Measurements from ENCODE around the gene FOXP1. TPM values are rescaled to one million over a fixed set of nuclear protein-coding genes. Genes with fewer than 3 reads are reported as not detected.

Gene FOXP1
- total and polyA plus RNA-seq, 2 donors (not counting 1 experiment from before 2014, with no cell fraction given) = 91.1 to 508 TPM

DNA sequence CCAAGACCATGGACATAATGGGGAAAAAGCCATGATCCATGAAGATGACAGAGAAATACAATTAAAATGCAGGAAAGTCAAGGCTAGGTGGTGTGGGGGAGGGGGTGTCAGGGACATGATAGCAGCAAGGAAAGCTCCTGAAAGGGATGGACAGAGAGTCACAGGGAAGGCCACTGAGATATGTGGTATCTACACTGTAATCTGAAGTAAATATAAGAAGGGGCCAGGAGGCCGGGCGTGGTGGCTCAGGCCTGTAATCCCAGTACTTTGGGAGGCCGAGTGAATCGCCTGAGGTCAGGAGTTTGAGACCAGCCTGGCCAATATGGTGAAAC lies 62.5 kb downstream of the FOXP1 start:
- H3K9me3 ChIP-seq (ENCODE audit: control extremely low read depth in 1 of 3, control insufficient read depth in 2 of 3, insufficient read depth in 1 of 3, low read length in 2 of 3) = no peaks in the 10 kb centered on the region
- H3K4me3 ChIP-seq (ENCODE audit: control extremely low read depth in 1 of 5, extremely low read depth in 1 of 5, insufficient read depth in 1 of 5, low read depth in 2 of 5, low read length in 4 of 5) = no peak overlapping the region
- no peaks in the 10 kb centered on the region for H4K20me1 ChIP-seq (ENCODE audit: control insufficient read depth, insufficient read depth, low read length, poor library complexity, severe bottlenecking)
- peak overlapping the region; percentile 31 for H3K4me2 ChIP-seq (replicated peaks; ENCODE audit: low read depth, low read length, poor library complexity, severe bottlenecking)
- no peaks in the 10 kb centered on the region for H3K27me3 Mint-ChIP-seq
- WGBS (ENCODE audit: insufficient coverage) = 100% methylated on average over 2 of the region's 4 CpGs
- H3K27ac ChIP-seq (ENCODE audit: low read length in 2 of 2) = no peak overlapping the region
- H3K79me2 ChIP-seq (ENCODE audit: control insufficient read depth, insufficient read depth, low read length) = peaks cover 100% of the 10 kb centered on the region
- no peaks in the 10 kb centered on the region for H3K36me3 ChIP-seq (replicated peaks in 1 of 2; ENCODE audit: control extremely low read depth in 1 of 2, control insufficient read depth in 1 of 2, extremely low read depth in 1 of 2, insufficient read depth in 2 of 2, low read length in 1 of 2)
- H3K4me1 ChIP-seq (ENCODE audit: control insufficient read depth in 2 of 2, insufficient read depth in 2 of 2, low read length in 2 of 2) = peaks cover 10 to 13% of the 10 kb centered on the region in 2 donors
- H3K27ac Mint-ChIP-seq = no peak overlapping the region
- no peak overlapping the region for H3K9ac ChIP-seq (ENCODE audit: low read length)
- TF ChIP-seq CTCF (IDR thresholded peaks at IDR 0.05) = no peak
- no peak for TF ChIP-seq EZH2 (IDR thresholded peaks at IDR 0.05; ENCODE audit: borderline replicate concordance, insufficient read depth, low read depth, low read length, poor library complexity, severe bottlenecking)
- CTCF ChIA-PET = no interaction called here
- H3K4me3 Mint-ChIP-seq = no peak overlapping the region
- DNase-seq (no peak), ATAC-seq (ENCODE audit: low read depth) (no peak)
- intact Hi-C loops (cut with micrococcal nuclease) = no loop called here
- POLR2A ChIA-PET = no interaction called here
- peaks cover 35% of the 10 kb centered on the region for H3K4me1 Mint-ChIP-seq
- H3K9me3 Mint-ChIP-seq (ENCODE audit: insufficient read depth) = no peaks in the 10 kb centered on the region
- H3K27me3 ChIP-seq (replicated peaks in 1 of 4; ENCODE audit: control extremely low read depth in 1 of 4, control insufficient read depth in 3 of 4, insufficient read depth in 4 of 4, low read length in 3 of 4) = no peaks in the 10 kb centered on the region
- no peak overlapping the region for H2AFZ ChIP-seq (ENCODE audit: insufficient read depth, low read depth, low read length, poor library complexity, severe bottlenecking)

DNA sequence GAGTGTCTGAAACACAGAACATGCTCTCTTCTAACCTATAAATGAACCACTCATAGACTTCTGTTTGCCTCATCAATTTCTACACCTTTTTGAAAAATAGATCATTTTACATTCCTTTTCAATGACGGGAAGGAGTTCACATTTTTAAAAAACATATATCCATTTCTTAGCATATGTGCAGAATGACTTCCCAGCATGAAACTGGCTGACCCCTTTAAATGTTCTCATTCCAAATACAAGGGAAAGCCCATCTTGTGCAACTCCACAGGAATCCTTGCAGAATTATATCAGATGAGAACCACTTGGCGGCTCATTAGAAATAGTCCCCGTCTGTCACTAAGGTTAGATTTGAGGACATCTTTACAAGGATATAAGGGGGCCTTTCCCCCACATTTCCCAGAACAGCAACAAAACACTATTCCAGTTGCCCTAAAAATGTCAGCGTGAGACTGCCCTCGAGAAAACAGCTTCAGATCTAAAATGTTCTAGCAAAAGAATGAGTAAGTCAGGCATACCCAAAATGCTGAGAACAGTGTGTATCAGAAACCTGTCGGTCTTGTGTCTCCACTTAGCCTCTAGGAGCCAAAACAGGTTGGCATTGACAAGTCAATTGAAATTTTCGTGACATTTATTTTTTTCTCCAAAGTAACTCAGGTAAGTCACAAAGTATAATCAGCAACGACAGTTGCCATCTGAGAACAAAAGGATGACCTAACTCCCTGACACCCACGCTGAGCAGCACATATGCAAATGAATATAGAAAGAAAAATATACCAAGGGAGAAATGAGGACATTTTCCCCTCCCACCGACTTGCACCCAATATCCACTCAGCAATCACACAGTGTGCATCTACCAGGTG lies 63.1 kb downstream of the FOXP1 start:
- intact Hi-C loops (cut with micrococcal nuclease) = no loop called here
- Histone ChIP-seq H2AFZ (ENCODE audit: insufficient read depth, low read depth, low read length, poor library complexity, severe bottlenecking) (no peak overlapping the region), H3K79me2 (ENCODE audit: control insufficient read depth, insufficient read depth, low read length) (peaks cover 100% of the 10 kb centered on the region), H3K4me1 (ENCODE audit: control insufficient read depth in 2 of 2, insufficient read depth in 2 of 2, low read length in 2 of 2) (peaks cover 10 to 13% of the 10 kb centered on the region in 2 donors), H3K36me3 (replicated peaks in 1 of 2; ENCODE audit: control extremely low read depth in 1 of 2, control insufficient read depth in 1 of 2, extremely low read depth in 1 of 2, insufficient read depth in 2 of 2, low read length in 1 of 2) (no peaks in the 10 kb centered on the region), H3K27me3 (replicated peaks in 1 of 4; ENCODE audit: control extremely low read depth in 1 of 4, control insufficient read depth in 3 of 4, insufficient read depth in 4 of 4, low read length in 3 of 4) (no peaks in the 10 kb centered on the region), H3K4me2 (replicated peaks; ENCODE audit: low read depth, low read length, poor library complexity, severe bottlenecking) (peak overlapping the region; percentile 31), H3K4me3 (ENCODE audit: control extremely low read depth in 1 of 5, extremely low read depth in 1 of 5, insufficient read depth in 1 of 5, low read depth in 2 of 5, low read length in 4 of 5) (no peak overlapping the region), H4K20me1 (ENCODE audit: control insufficient read depth, insufficient read depth, low read length, poor library complexity, severe bottlenecking) (no peaks in the 10 kb centered on the region), H3K9ac (ENCODE audit: low read length) (no peak overlapping the region), H3K27ac (ENCODE audit: low read length in 2 of 2) (no peak overlapping the region), H3K9me3 (ENCODE audit: control extremely low read depth in 1 of 3, control insufficient read depth in 2 of 3, insufficient read depth in 1 of 3, low read length in 2 of 3) (no peaks in the 10 kb centered on the region)
- ATAC-seq (ENCODE audit: low read depth) (no peak), DNase-seq (no peak)
- H3K27ac Mint-ChIP-seq = no peak overlapping the region
- H3K4me3 Mint-ChIP-seq = no peak overlapping the region
- H3K9me3 Mint-ChIP-seq (ENCODE audit: insufficient read depth) = no peaks in the 10 kb centered on the region
- no peaks in the 10 kb centered on the region for H3K27me3 Mint-ChIP-seq
- CTCF ChIA-PET = no interaction called here
- WGBS (ENCODE audit: insufficient coverage) = 90% methylated on average over 5 of the region's 10 CpGs
- TF ChIP-seq CTCF (IDR thresholded peaks at IDR 0.05) (no peak), EZH2 (IDR thresholded peaks at IDR 0.05; ENCODE audit: borderline replicate concordance, insufficient read depth, low read depth, low read length, poor library complexity, severe bottlenecking) (no peak)
- peaks cover 41% of the 10 kb centered on the region for H3K4me1 Mint-ChIP-seq
- POLR2A ChIA-PET = no interaction called here

Data from B cell (primary cell).